Activated CD8-positive, alpha-beta memory T cell treated with anti-CD3 and anti-CD28 coated beads for 1 hour (primary cell): ENCODE measurements around the gene MGAT4C.

ENCODE experiments used
- DNase-seq, 2 donors: peaks; one replicate each; pipeline ENCODE4 v3.0.0-alpha.2; 2020; ENCODE audit warnings: low read depth in 1 of 2; ENCODE audit errors: extremely low read depth in 1 of 2

Gene MGAT4C

DNA sequence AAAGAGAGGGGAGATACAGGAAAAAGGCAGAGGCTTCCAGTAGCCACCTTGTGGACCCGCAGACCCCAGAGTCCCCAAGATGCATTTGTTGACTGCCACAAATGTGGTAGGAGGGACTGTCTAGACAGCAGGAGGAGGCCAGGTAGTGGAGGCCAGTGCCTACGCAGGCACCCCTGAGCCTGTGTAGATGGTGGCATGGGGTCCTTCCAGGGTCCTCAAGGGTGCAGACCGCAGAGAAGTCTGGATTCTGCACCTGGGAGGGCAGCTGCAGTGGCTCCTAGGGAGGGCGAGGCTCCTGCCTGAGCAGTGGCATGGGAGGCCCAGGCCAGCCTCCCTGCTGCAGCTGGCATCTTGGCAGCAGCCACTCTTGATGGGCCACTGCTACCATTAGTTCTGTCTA, 262.4 kb downstream of the MGAT4C start:
- no peak for DNase-seq

DNA sequence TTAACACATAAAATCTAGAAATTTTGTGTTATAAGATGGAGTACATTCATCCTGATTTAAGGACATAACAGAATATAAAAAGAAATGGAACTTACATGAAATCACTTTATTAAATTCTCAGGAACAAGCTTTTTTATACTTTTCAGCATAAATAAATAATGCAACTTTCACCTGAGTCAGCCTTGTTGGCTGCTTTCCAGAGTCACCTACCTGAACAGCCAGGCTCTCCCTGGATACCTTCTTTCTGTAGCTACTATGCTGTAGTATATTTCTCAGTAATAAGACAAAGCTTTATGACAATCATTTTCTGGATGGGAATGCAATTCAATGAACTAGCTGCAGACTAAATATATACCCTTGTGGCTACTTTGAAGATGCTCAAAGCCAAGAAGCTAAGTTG, 270.2 kb downstream of the MGAT4C start:
- DNase-seq, result no peak

DNA sequence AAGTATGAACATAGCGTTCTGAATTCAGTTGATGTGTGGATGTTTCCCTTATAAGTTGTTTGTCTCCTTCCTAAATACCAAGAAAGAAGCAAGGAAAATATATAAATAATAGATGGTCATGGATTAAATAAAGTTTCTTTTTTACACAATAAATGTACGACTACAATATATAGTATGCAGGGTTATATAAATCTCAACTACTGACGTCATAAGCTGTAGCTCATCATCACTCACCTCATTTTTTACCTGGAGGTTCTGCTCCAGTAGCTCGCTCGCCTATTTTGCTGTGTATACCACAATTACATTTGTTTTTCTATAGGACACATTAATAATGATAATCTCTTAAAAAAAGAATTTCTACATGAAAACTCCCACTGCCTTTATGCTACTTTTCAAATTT, 272.6 kb downstream of the MGAT4C start:
- DNase-seq, result no peak

DNA sequence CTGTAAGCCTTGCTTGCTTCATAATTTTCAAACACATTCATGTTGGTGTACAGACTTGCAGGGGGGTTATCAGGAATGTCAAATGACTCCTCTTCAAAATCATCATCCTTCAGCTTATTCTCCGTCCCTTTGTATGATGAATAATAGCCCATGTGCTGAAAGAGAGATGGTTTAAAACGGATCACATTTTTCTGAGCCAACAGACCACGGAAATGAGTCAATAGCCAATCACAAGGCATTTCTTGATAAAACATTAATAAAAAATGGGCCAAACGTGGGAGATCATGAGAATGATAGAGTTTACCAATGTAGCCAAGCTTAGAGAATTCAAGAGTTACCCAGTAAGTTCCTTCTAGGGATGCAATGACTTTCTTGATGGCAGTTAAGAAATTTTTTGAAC, 276.6 kb downstream of the MGAT4C start:
- no peak for DNase-seq

DNA sequence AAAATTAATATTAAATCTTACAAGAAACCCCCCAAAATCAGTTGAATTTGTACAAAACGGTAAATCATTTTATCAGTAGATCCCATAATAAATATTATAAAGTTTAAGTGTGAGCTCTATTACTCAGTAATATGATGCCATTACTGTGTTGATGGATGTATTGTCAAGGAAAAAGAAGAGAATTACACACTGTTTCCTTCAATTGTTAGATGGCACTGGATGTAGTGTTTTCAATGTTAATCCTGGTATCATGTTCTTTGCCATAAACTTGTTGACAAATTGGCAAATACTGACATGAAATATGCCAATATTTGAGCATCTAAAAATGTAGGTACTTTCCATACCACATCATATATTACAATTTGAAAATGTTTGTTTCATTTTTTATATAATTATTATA, 280.5 kb downstream of the MGAT4C start:
- DNase-seq, result no peak

DNA sequence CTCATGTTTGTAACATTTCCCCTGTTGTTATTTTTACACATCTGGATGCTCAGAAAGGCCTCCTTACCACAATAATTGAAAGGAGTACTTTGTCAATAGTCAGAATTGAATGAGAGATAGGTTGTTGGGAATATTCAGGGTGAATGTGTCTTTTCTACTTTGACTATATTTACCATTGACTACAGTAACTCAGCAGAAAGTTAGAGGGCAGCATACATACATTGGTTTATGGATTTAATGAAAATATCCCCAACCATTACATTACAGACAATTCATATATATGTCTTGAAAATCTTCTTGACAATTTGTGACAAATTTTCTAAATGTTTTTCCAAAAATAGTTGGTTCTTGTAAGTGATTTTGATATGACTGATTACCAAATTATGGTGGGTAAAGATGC, 284.4 kb downstream of the MGAT4C start:
- no peak for DNase-seq

DNA sequence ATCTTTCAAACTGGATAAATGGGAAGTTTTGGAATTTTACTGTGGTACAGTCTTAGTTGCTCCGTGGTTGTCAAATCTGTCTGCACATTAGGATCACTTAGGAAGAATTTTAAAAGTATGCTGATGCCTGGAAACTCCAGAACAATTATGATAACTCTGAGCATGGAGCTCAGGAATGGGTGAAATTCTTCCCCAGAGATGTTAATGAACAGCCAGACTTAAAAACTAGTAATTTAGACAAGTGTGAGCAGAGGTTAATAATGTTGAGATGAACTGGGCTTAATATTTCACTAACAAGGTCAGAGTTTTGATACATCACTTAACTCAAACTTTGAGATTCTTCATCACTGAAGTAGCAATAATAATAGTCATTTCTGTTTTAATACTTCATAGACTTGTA, 287.6 kb downstream of the MGAT4C start:
- no peak for DNase-seq

DNA sequence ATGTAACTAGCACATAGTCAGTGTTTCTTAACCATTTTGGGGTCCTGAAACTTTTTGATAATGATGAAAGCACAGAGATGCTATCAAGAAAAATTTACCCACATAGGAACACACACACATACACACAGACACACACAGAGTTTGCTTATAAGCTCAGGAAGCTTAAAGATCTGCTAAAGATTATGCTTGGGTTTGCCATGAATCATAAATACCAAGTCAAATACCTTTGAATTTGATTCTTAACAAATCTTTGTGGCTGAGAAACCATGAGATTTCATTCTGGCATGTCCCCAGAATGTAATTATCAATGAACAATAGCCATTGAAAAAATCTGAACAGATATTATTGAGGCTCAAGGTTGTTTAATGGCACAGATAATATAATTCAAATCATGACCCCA, 292.9 kb downstream of the MGAT4C start:
- DNase-seq, result no peak

DNA sequence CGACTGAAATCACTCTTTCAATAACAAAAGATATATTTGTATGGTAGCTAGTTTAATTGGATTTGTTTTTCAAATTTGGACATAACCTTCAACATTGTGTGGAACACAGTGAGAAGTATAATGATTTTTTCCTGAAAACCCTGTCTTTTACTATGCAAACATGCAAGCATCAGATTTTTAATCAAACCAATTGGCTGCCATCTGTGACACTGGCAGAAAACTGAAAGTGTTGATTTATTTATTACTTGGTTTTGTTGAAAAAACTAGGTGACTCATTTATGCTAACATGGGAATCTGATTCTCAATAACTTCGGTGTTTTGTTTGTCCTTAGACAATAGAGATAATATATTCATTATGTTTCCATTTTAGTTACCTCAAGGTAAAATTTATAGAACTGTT, 300.1 kb downstream of the MGAT4C start:
- DNase-seq, result no peak

DNA sequence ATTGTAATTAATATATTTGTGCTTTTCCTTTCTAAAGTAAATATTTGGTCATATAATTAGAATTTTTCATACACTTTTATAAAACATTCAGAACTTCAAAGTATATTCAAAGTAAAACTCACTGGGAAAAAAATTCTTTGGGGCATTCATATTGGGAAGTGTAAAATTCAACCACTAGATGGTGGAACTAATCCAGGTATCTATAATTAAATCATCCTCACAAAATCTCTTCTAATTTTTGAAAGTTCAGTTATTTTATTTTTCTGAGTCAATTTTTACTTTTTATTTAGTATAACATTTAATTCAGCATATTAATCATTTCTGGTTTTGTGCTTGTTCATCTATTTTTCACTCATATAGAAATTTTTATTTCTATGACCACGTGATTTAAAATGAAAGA, 301.1 kb downstream of the MGAT4C start:
- DNase-seq, result no peak

DNA sequence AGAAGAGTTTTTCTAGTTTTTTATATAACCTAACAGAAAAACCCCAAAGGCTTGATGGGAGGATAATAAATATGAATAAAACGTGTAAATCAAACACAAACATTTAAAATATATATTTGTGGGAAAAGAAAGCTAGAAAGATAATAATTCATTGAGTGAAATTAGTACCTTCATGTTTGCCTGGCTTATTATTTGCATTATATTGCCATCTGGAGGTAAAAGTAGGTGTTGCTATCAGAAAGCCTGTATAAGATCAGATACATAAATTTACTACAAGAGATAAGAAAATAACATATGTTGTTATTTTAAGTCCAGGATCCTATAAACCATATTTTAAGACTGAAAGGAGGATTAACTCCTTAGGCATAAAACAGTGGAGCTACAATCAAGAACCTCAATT, 304.4 kb downstream of the MGAT4C start:
- DNase-seq, result no peak

DNA sequence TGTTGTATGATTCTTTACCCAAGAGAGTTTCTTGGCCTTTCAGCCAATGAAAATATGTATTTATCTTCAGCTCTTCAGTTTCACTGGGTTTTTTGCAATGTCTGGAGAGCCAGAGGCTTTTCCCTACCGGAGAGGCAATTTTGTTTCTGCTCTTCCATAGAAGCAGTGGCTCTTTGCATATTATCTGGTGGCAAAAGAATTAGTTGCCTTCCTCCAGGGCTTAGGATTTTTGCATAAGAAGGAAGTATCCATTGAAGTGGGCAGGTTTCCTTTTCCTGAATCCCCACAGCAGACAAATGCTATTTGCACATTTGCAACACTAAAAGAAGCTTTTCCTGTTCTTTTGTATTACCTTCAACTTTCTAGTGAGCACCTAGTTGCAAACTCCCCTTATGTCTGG, 306.9 kb downstream of the MGAT4C start:
- no peak for DNase-seq

DNA sequence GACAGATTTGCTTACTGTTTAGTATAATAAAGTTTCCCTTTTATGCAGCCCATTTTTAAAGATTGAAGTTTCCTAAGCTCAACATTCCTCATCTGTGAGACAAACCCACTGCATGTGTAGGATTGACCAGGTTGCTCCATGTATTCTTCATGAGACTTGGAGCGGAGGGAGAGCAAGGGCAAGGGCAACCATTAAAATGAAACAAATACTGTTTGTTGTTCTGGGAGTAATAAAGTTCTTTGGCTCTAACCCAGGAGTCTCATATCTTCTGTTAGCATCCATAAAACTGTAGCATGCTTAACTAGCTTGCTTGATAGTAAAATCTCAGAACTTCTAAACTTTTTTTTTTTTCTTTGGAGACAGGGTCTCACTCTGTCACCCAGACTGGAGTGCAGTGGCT, 307.9 kb downstream of the MGAT4C start:
- DNase-seq, result no peak

DNA sequence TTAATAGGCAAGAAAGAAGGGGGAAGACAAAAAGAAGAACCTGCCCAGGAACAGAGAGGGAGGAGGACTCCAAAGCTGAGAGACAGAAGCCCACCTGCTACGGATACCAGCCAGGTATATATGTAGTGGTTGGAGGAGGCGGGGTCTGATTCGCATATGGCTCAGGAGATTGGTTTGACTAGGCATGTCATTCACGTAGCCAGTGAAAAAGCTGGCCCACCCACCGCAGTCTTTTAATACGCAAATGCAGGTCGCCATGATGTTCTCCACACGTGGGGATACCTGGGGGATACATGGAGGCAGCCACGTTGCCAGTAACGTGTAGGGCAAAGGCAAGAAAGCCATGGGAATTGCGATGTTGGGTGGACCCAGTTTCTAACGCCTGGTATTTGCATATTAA, 308.9 kb downstream of the MGAT4C start:
- DNase-seq, result no peak

DNA sequence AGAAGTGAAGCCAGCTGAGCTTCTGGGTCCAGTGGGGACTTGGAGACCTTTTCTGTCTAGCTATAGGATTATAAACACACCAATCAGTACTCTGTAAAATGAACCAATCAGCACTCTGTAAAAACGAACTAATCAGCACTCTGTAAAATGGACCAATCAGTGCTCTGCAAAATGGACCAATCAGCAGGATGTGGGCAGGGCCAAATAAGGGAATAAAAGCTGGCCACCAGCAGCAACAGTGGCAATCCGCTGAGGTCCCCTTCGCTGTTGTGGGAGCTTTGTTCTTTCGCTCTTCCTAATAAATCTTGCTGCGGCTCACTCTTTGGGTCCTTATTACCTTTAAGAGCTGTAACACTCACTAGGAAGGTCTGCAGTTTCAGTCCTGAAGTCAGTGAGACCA, 309.8 kb downstream of the MGAT4C start:
- DNase-seq, result no peak

DNA sequence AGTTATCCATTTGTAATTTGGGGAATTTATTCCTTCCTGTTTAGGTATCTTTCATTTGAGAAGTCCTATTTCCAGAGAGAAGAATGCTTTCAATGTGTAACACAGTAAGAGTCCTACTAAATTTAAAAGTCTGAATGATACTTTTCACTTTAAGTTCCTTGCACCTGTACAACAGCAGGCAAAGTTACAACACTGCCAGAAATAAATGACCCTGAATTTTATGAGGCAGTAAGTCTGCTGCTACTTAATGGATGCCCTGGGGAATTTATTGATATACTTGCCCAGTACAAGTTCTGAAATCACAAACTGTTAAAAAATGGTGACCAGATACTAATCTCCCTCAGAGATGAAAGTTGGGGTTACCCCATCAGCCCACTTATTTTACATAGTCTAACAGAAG, 329.0 kb downstream of the MGAT4C start:
- no peak for DNase-seq

DNA sequence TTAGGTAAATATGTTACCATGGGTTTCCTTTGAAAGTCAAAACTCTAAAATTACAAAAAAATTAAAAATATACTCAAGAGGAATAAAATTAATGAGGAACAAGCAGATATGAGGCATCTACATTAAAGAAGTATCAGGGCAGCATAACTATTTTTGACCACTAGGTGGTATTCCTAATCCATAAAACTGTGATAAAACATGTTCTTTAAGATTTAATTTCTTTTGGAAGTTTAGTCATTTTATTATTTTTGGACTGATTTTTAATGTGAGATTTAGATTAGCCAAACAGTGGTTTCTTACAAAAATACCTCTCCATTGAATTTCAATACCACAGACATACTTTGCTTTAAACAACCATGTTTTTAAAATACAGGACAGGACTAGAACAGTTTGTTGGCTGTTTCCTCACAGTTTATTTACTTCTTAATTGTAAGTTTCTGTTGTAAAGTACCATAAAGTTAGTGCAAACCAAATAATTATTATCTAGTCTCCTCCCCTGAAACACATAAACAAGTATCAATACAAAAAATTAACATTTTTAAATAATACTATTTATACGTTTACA, 332.3 kb downstream of the MGAT4C start:
- DNase-seq, result no peak

DNA sequence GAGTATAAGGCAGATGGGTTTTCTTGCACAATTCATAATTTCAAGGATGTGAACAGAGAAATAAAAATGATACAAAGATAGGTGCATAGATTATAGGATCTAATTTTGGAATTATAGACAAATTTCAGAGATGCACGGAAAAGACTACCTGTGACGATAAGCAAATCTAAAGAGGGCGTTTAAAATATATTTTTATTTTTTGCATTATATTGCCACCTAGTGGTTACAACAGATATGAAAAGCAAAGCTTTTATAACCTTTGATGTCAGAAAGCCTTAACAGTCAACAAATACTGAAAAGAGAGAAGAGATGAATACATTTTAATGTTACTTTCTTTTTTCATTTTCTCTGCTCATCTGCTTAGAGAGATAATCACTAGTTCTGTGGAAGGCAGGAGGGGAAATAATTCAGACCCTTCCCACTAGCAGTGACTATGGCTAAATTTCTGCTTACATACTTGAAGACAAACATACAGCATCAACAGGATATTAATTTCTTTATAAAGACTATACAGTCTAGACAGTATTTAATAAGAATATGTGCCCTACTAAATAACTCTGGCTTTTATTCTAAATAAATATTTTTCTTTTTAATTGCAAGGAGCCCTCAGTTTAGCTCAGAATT, 335.8 kb downstream of the MGAT4C start:
- no peak for DNase-seq
